Loucy (cell line): ENCODE data around the gene RAB1A.

ENCODE experiments used
- EZH2phosphoT487 ChIP-seq: fragments of 200-600 bp; IDR thresholded peaks from 2 replicates; pipeline ENCODE4 v1.6.1; 2018; ENCODE audit warnings: antibody characterized with exemption, mild to moderate bottlenecking, moderate library complexity, borderline replicate concordance
- TF ChIP-seq, protein P1 (sequence below): fragments of 200-600 bp; sonication (generic); conservative IDR thresholded peaks from 2 replicates; pipeline ENCODE4 v1.5.1; 2014; ENCODE audit warnings: mild to moderate bottlenecking, antibody characterized with exemption, low read length

DNA sequence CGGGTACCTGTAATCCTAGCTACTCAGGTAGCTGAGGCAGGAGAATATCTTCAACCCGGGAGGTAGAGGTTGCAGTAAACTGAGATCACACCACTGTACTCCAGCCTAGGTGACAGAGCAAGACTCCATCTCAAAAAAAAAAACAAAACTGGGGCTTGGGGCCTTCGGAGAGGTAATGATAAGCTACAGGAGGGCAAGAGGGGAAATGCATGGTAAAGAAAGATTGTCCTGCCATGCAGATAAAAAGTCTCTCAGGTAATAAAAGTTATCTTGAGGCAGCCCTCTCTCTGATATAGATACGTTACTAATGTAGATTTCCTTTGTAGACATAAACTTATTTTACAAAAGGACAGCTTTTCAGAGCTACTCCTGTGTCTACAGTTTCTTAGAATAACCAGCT lies 3.7 kb upstream of the RAB1A start:
- no peak for TF ChIP-seq EZH2phosphoT487
- TF ChIP-seq, protein P1, sequence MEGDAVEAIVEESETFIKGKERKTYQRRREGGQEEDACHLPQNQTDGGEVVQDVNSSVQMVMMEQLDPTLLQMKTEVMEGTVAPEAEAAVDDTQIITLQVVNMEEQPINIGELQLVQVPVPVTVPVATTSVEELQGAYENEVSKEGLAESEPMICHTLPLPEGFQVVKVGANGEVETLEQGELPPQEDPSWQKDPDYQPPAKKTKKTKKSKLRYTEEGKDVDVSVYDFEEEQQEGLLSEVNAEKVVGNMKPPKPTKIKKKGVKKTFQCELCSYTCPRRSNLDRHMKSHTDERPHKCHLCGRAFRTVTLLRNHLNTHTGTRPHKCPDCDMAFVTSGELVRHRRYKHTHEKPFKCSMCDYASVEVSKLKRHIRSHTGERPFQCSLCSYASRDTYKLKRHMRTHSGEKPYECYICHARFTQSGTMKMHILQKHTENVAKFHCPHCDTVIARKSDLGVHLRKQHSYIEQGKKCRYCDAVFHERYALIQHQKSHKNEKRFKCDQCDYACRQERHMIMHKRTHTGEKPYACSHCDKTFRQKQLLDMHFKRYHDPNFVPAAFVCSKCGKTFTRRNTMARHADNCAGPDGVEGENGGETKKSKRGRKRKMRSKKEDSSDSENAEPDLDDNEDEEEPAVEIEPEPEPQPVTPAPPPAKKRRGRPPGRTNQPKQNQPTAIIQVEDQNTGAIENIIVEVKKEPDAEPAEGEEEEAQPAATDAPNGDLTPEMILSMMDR, result no peak
